ENCODE results near the gene DISC1. TPM values are rescaled to one million over a fixed set of nuclear protein-coding genes. Genes with fewer than 3 reads are reported as not detected.

DISC1 gene
- total RNA-seq, 4 donors from 2014 or later: 3.3 to 11.4 (median 4.2) TPM

- H3K36me3 ChIP-seq: no peaks in the 10 kb centered on the region
- DNase-seq: no peak
- no peak overlapping the region for H3K27ac ChIP-seq
- 66 to 68% methylated on average over 7 of the region's 7 CpGs for WGBS, 2 donors
- no peak for TF ChIP-seq CTCF (IDR thresholded peaks at IDR 0.05)
- TF ChIP-seq POLR2A (IDR thresholded peaks at IDR 0.05): no peak
- no peak overlapping the region for H3K4me3 ChIP-seq
- intact Hi-C loops (cut with DNase I): no loop called here
- no peaks in the 10 kb centered on the region for H3K27me3 ChIP-seq
- no peaks in the 10 kb centered on the region for H3K9me3 ChIP-seq
- peaks cover under 1 to 19% (median 3%) of the 10 kb centered on the region in 3 donors for H3K4me1 ChIP-seq
Measured at GRCh38 chr1:231861541-231862481, 235.2 kb downstream of the DISC1 start.

DNA sequence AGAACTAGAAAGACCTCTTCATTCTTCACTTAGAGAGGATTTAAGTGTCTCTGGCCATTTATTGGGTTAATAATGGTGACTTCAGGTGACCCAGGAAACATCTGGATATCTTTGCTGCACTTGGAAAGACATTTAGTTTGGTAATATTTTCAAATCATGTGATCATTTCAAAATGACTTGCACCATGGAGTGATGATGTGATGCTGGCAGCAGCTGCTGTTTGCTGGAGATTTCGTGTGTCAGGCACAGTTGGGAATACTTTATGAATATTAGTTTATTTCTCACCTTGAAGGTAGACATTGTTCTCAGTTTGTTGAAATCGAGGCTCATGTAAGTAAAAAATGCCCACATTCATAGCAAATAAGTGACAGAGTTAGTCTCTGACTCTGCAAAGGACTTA, 236.0 kb downstream of the DISC1 start:
- H3K4me3 ChIP-seq: no peak overlapping the region
- no peak for DNase-seq
- no peak for TF ChIP-seq POLR2A (IDR thresholded peaks at IDR 0.05)
- no peak for TF ChIP-seq CTCF (IDR thresholded peaks at IDR 0.05)
- intact Hi-C loops (cut with DNase I): no loop called here
- 81 to 84% methylated on average over 2 of the region's 2 CpGs for WGBS, 2 donors
- H3K4me1 ChIP-seq: peaks cover 8 to 27% (median 11%) of the 10 kb centered on the region in 3 donors
- no peaks in the 10 kb centered on the region for H3K9me3 ChIP-seq
- no peak overlapping the region for H3K27ac ChIP-seq
- no peaks in the 10 kb centered on the region for H3K27me3 ChIP-seq
- no peaks in the 10 kb centered on the region for H3K36me3 ChIP-seq

DNA sequence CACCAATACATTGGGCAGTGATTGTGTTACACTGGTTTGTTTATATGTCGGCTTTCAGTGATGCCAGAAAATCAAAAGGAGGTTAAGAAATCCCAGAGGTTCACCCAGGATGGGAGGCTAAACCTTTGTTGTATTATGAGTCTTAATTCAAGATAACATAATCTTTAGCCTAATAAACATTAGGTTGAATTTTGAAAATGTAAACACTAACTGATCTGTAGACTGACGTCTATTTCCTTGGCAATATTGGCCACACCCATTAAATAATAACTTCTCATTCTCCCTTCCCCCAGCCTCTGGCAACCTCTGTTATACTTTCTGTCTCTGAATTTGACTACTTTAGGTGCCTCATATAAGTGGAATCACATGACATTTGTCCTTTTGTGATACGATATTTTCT, 238.7 kb downstream of the DISC1 start:
- TF ChIP-seq CTCF (IDR thresholded peaks at IDR 0.05) (no peak), POLR2A (IDR thresholded peaks at IDR 0.05) (no peak)
- H3K4me1 ChIP-seq: peaks cover 15 to 46% (median 17%) of the 10 kb centered on the region in 3 donors
- H3K9me3 ChIP-seq: no peaks in the 10 kb centered on the region
- no peak for DNase-seq
- no peak overlapping the region for H3K4me3 ChIP-seq
- no peaks in the 10 kb centered on the region for H3K27me3 ChIP-seq
- WGBS, 2 donors: 67% methylated on average over 3 of the region's 3 CpGs
- intact Hi-C loops (cut with DNase I): no loop called here
- H3K27ac ChIP-seq: no peak overlapping the region
- H3K36me3 ChIP-seq: no peaks in the 10 kb centered on the region

GRCh38 chr1:231866392-231867331, 240.1 kb downstream of the DISC1 start:
- no peak for DNase-seq

More at GRCh38 chr1:231866392-231867331, 240.1 kb downstream of the DISC1 start:
- H3K27me3 ChIP-seq: no peaks in the 10 kb centered on the region
- H3K36me3 ChIP-seq: no peaks in the 10 kb centered on the region
- 30 to 34% methylated on average over 18 of the region's 18 CpGs for WGBS, 2 donors
- peaks cover 15 to 45% (median 17%) of the 10 kb centered on the region in 3 donors for H3K4me1 ChIP-seq
- no peak for TF ChIP-seq POLR2A (IDR thresholded peaks at IDR 0.05)
- TF ChIP-seq CTCF (IDR thresholded peaks at IDR 0.05): peak; percentile 45 to 90 (median 82)
- H3K9me3 ChIP-seq: no peaks in the 10 kb centered on the region
- H3K4me3 ChIP-seq: no peak overlapping the region
- peak overlapping the region in 2 of 4 donors; percentile 58 to 61 for H3K27ac ChIP-seq
- intact Hi-C loops (cut with DNase I): no loop called here
